ENCODE results near the gene TRAPPC5. TPM values are rescaled to one million over a fixed set of nuclear protein-coding genes. Genes with fewer than 3 reads are reported as not detected.
A peak's percentile ranks its signal among the peaks of the same experiment; 100 is the strongest.

The TRAPPC5 gene
- total and polyA plus RNA-seq, 10 of the 15 experiments (the other 5 are each of a cell fraction or from before 2014, with no cell fraction given): 4.2 to 210 (median 89.1) TPM

GRCh38 chr19:7645163-7645562, 35.5 kb upstream of the TRAPPC5 start:
- H4K20me1 ChIP-seq (ENCODE audit: control insufficient read depth, insufficient read depth): no peaks in the 10 kb centered on the region
- H3K9me3 ChIP-seq (replicated peaks; ENCODE audit: control insufficient read depth, insufficient read depth, low read length): no peaks in the 10 kb centered on the region; the same call in 2 of the 3 replicates
- peaks cover 3% of the 10 kb centered on the region for H3K4me1 ChIP-seq (ENCODE audit: control insufficient read depth, insufficient read depth, low read length)
- RAD21 ChIA-PET (ENCODE audit: unreplicated experiment): no interaction called here
- TF ChIP-seq CHD2 (IDR thresholded peaks at IDR 0.05; ENCODE audit: borderline replicate concordance, low read depth, low read length) (no peak), DPF2 (IDR thresholded peaks at IDR 0.05) (no peak)
- intact Hi-C loops (cut with micrococcal nuclease; ENCODE audit: unreplicated experiment): no loop called here
- 90% methylated on average over 14 of the region's 14 CpGs for WGBS (ENCODE audit: insufficient coverage, insufficient replicate concordance, low lambda C conversion rate, missing lambda C conversion rate)
- SMC1A ChIA-PET (ENCODE audit: uncharacterized antibody, unreplicated experiment): no interaction called here
- ATAC-seq: peak; percentile 23; the same call in 1 of the 3 replicates
- no TSS peak for BruUV-seq (replicated peaks)
- in situ Hi-C loops (cut with MboI): no loop called here
- POLR2A ChIA-PET: no interaction called here
- no peaks in the 10 kb centered on the region for H3K27me3 ChIP-seq (replicated peaks in 1 of 2; ENCODE audit: control insufficient read depth in 2 of 2, insufficient read depth in 2 of 2, low read length in 1 of 2)
- peaks cover 0 to 2% of the 10 kb centered on the region in 2 experiments; a peak in 3 of 4 replicates for H3K36me3 ChIP-seq (ENCODE audit: control insufficient read depth in 2 of 2, insufficient read depth in 2 of 2, low read length in 1 of 2)
- CTCF ChIA-PET: no interaction called here
- H3K4me2 ChIP-seq (ENCODE audit: control insufficient read depth, insufficient read depth): no peak overlapping the region
- no peaks in the 10 kb centered on the region for H3K79me2 ChIP-seq (ENCODE audit: control insufficient read depth, insufficient read depth, low read length)
- no peak overlapping the region for H3K4me3 ChIP-seq
- no peak overlapping the region for H3K27ac ChIP-seq (ENCODE audit: control insufficient read depth, insufficient read depth)
- no peak for FAIRE-seq
- H3K9ac ChIP-seq (ENCODE audit: control insufficient read depth, insufficient read depth, low read length): no peak overlapping the region
- no peak for DNase-seq (ENCODE audit: low read depth, low spot score)
- H2AFZ ChIP-seq (ENCODE audit: control insufficient read depth, low read depth, low read length): no peak overlapping the region

GRCh38 chr19:7645656-7646425, 34.8 kb upstream of the TRAPPC5 start:
- FAIRE-seq: no peak
- Histone ChIP-seq H3K79me2 (ENCODE audit: control insufficient read depth, insufficient read depth, low read length) (no peaks in the 10 kb centered on the region), H3K9ac (ENCODE audit: control insufficient read depth, insufficient read depth, low read length) (no peak overlapping the region), H3K27me3 (replicated peaks in 1 of 2; ENCODE audit: control insufficient read depth in 2 of 2, insufficient read depth in 2 of 2, low read length in 1 of 2) (no peaks in the 10 kb centered on the region), H3K4me1 (ENCODE audit: control insufficient read depth, insufficient read depth, low read length) (peaks cover 3% of the 10 kb centered on the region), H4K20me1 (ENCODE audit: control insufficient read depth, insufficient read depth) (no peaks in the 10 kb centered on the region), H3K27ac (ENCODE audit: control insufficient read depth, insufficient read depth) (no peak overlapping the region), H3K4me3 (no peak overlapping the region), H3K4me2 (ENCODE audit: control insufficient read depth, insufficient read depth) (no peak overlapping the region), H2AFZ (ENCODE audit: control insufficient read depth, low read depth, low read length) (no peak overlapping the region), H3K36me3 (ENCODE audit: control insufficient read depth in 2 of 2, insufficient read depth in 2 of 2, low read length in 1 of 2) (no peaks in the 10 kb centered on the region; a peak in 3 of 4 replicates), H3K9me3 (replicated peaks; ENCODE audit: control insufficient read depth, insufficient read depth, low read length) (no peaks in the 10 kb centered on the region; the same call in 2 of the 3 replicates)
- WGBS (ENCODE audit: insufficient coverage, insufficient replicate concordance, low lambda C conversion rate, missing lambda C conversion rate): 89% methylated on average over 20 of the region's 20 CpGs
- in situ Hi-C loops (cut with MboI) (no loop called here), intact Hi-C loops (cut with micrococcal nuclease; ENCODE audit: unreplicated experiment) (no loop called here)
- ATAC-seq: no peak
- SMC1A ChIA-PET (ENCODE audit: uncharacterized antibody, unreplicated experiment): no interaction called here
- no peak for DNase-seq (ENCODE audit: low read depth, low spot score)
- RAD21 ChIA-PET (ENCODE audit: unreplicated experiment): no interaction called here
- POLR2A ChIA-PET: no interaction called here
- peak; percentile 37 for TF ChIP-seq POLR2A (IDR thresholded peaks at IDR 0.05; ENCODE audit: low read depth, low read length)
- TF ChIP-seq CHD1 (IDR thresholded peaks at IDR 0.05; ENCODE audit: low read depth, low read length): no peak
- no TSS peak for BruUV-seq (replicated peaks)
- CTCF ChIA-PET: no interaction called here

Data from GM12878 (cell line).